CD1c-positive myeloid dendritic cell (primary cell): ENCODE data around the gene OGFR.

ENCODE experiments used
- DNase-seq: peaks from one replicate; pipeline ENCODE4 v3.0.0-alpha.2; 2016; ENCODE audit errors: extremely low spot score

Gene OGFR

GRCh38 chr20:62799873-62800272 is 4.8 kb upstream of the OGFR start:
- DNase-seq = no peak

GRCh38 chr20:62800314-62801259 is 4.0 kb upstream of the OGFR start:
- no peak for DNase-seq

- DNase-seq = no peak
Observed at GRCh38 chr20:62801284-62802010, 3.2 kb upstream of the OGFR start.

GRCh38 chr20:62802026-62802712 is 2.5 kb upstream of the OGFR start:
- DNase-seq = no peak

- DNase-seq = peak; percentile 21
Observed at GRCh38 chr20:62804021-62804626, 511 bp upstream of the OGFR start.

GRCh38 chr20:62805155-62805710 is 598 bp downstream of the OGFR start:
- no peak for DNase-seq

GRCh38 chr20:62805711-62806382 is 1.2 kb downstream of the OGFR start:
- DNase-seq = peak; percentile 85

GRCh38 chr20:62806383-62807050 is 1.9 kb downstream of the OGFR start:
- no peak for DNase-seq

GRCh38 chr20:62807444-62808210 is 3.0 kb downstream of the OGFR start:
- no peak for DNase-seq

- DNase-seq = peak; percentile 79
Observed at GRCh38 chr20:62808211-62808865, 3.7 kb downstream of the OGFR start.

- DNase-seq = no peak
Observed at GRCh38 chr20:62809530-62810428, 5.1 kb downstream of the OGFR start.

GRCh38 chr20:62811320-62811719 is 6.7 kb downstream of the OGFR start:
- DNase-seq = no peak

- DNase-seq = no peak
Observed at GRCh38 chr20:62811720-62812119, 7.1 kb downstream of the OGFR start.

GRCh38 chr20:62812181-62812906 is 7.7 kb downstream of the OGFR start:
- peak; percentile 54 for DNase-seq

- DNase-seq = no peak
Observed at GRCh38 chr20:62812907-62813200, 8.2 kb downstream of the OGFR start.

GRCh38 chr20:62813588-62813987 is 9.0 kb downstream of the OGFR start:
- no peak for DNase-seq

GRCh38 chr20:62814060-62814708 is 9.5 kb downstream of the OGFR start:
- no peak for DNase-seq
